Liver (tissue), 9 donors: ENCODE results near the gene THTPA. TPM values are rescaled to one million over a fixed set of nuclear protein-coding genes. Genes with fewer than 3 reads are reported as not detected.

Experiments
- DNase-seq: peaks from one replicate; pipeline ENCODE4 v3.0.0-alpha.2; 2017; ENCODE audit warnings: low spot score
- H3K27ac ChIP-seq, 2 donors: one replicate each; pipeline ENCODE4 v1.7.0; 2013; ENCODE audit warnings: inconsistent platforms in 2 of 2, low read length in 2 of 2, control low read depth in 1 of 2, low read depth in 1 of 2, mild to moderate bottlenecking in 1 of 2
- H3K27me3 ChIP-seq, 4 donors: one replicate each; pipeline versions ENCODE4 v1.6.1 to v1.7.0; 2013; ENCODE audit warnings: low read length in 3 of 4, inconsistent platforms in 1 of 4, mild to moderate bottlenecking in 1 of 4, moderate library complexity in 1 of 4; ENCODE audit not compliant: control insufficient read depth in 4 of 4, insufficient read depth in 4 of 4
- H3K36me3 ChIP-seq, 4 donors: one replicate each; pipeline versions ENCODE4 v1.6.1 to v1.7.0; 2013; ENCODE audit warnings: low read length in 3 of 4, mild to moderate bottlenecking in 3 of 4, low read depth in 1 of 4, moderate library complexity in 1 of 4; ENCODE audit not compliant: control insufficient read depth in 4 of 4, insufficient read depth in 3 of 4
- H3K4me1 ChIP-seq, 4 donors: one replicate each; pipeline versions ENCODE4 v1.6.1 to v1.7.0; 2013; ENCODE audit warnings: low read length in 3 of 4, mild to moderate bottlenecking in 3 of 4, moderate library complexity in 1 of 4; ENCODE audit not compliant: control insufficient read depth in 4 of 4, insufficient read depth in 4 of 4
- H3K4me3 ChIP-seq, 3 donors: one replicate each; pipeline versions ENCODE4 v1.6.1 to v1.7.0; 2013; ENCODE audit warnings: low read length in 3 of 3, control low read depth in 1 of 3, low read depth in 1 of 3, mild to moderate bottlenecking in 1 of 3
- H3K9ac ChIP-seq, 2 donors: one replicate each; pipeline ENCODE4 v1.7.0; 2013; ENCODE audit warnings: low read length in 2 of 2, mild to moderate bottlenecking in 2 of 2, moderate library complexity in 2 of 2, control low read depth in 1 of 2, low read depth in 1 of 2
- H3K9me3 ChIP-seq, 4 donors: one replicate each; pipeline versions ENCODE4 v1.6.1 to v1.7.0; 2013; ENCODE audit warnings: low read length in 3 of 4; ENCODE audit not compliant: control insufficient read depth in 4 of 4
- ATF3 ChIP-seq: IDR thresholded peaks from 2 replicates; pipeline ENCODE4 v1.6.1; 2016; ENCODE audit warnings: antibody characterized with exemption
- CTCF ChIP-seq: fragments of 150-350 bp; IDR thresholded peaks from 2 replicates; pipeline ENCODE4 v1.5.1; 2017; ENCODE audit warnings: improper control_type of control experiment, low read depth, low read length; ENCODE audit not compliant: missing input control
- EGR1 ChIP-seq, 2 donors: IDR thresholded peaks; 2 replicates each; pipeline ENCODE4 v1.6.1; 2016 to 2018; ENCODE audit warnings: antibody characterized with exemption in 2 of 2, low read depth in 2 of 2
- FOXA1 ChIP-seq: IDR thresholded peaks from 2 replicates; pipeline ENCODE4 v1.6.1; 2016; ENCODE audit warnings: antibody characterized with exemption
- FOXA2 ChIP-seq: IDR thresholded peaks from 2 replicates; pipeline ENCODE4 v1.6.1; 2016; ENCODE audit warnings: antibody characterized with exemption
- GABPA ChIP-seq, 2 donors: IDR thresholded peaks in 1 of 2; conservative IDR thresholded peaks in 1 of 2; 2 replicates each; pipeline ENCODE4 v1.6.1; 2016; ENCODE audit warnings: antibody characterized with exemption in 2 of 2, mild to moderate bottlenecking in 1 of 2, moderate library complexity in 1 of 2
- HNF4A ChIP-seq, 2 donors: conservative IDR thresholded peaks; 2 replicates each; pipeline ENCODE4 v1.6.1; 2016; ENCODE audit warnings: antibody characterized with exemption in 2 of 2, mild to moderate bottlenecking in 2 of 2
- HNF4G ChIP-seq: IDR thresholded peaks from 2 replicates; pipeline ENCODE4 v1.6.1; 2016; ENCODE audit warnings: antibody characterized with exemption
- JUND ChIP-seq, 2 donors: IDR thresholded peaks; 2 replicates each; pipeline ENCODE4 v1.6.1; 2016; ENCODE audit warnings: antibody characterized with exemption in 2 of 2
- MAX ChIP-seq: IDR thresholded peaks from 2 replicates; pipeline ENCODE4 v1.6.1; 2016; ENCODE audit warnings: antibody characterized with exemption
- NR2F2 ChIP-seq: IDR thresholded peaks from 2 replicates; pipeline ENCODE4 v1.6.1; 2016; ENCODE audit warnings: antibody characterized with exemption
- RAD21 ChIP-seq, 2 donors: IDR thresholded peaks; 2 replicates each; pipeline ENCODE4 v1.6.1; 2016; ENCODE audit warnings: antibody characterized with exemption in 2 of 2, mild to moderate bottlenecking in 2 of 2
- RXRA ChIP-seq, 2 donors: IDR thresholded peaks; 2 replicates each; pipeline ENCODE4 v1.6.1; 2017 to 2018; ENCODE audit warnings: antibody characterized with exemption in 2 of 2, mild to moderate bottlenecking in 1 of 2
- SP1 ChIP-seq: IDR thresholded peaks from 2 replicates; pipeline ENCODE4 v1.6.1; 2018; ENCODE audit warnings: antibody characterized with exemption, mild to moderate bottlenecking
- TAF1 ChIP-seq: conservative IDR thresholded peaks from 2 replicates; pipeline ENCODE4 v1.6.1; 2016; ENCODE audit warnings: antibody characterized with exemption, mild to moderate bottlenecking
- YY1 ChIP-seq: IDR thresholded peaks from 2 replicates; pipeline ENCODE4 v1.6.1; 2016; ENCODE audit warnings: antibody characterized with exemption, mild to moderate bottlenecking
- ZBTB33 ChIP-seq: IDR thresholded peaks from 2 replicates; pipeline ENCODE4 v1.6.1; 2016; ENCODE audit warnings: antibody characterized with exemption
- WGBS: extraction: QIAGEN DNeasy Blood & Tissue Kit; methylation state at CpG from one replicate; pipeline ENCODE4 v1.1.7; 2013; 5-methylcytosine and 5-hydroxymethylcytosine counted together
- polyA plus RNA-seq, 2 donors: library from polyadenylated mRNA; stranded (reverse) in 1 of 2; unstranded in 1 of 2; fragments of 200-250 nt in 1 of 2; fragments of >200 nt in 1 of 2; fragmentation: Nextera tagmentation in 1 of 2; extraction: Ambion mirVana in 1 of 2; gene quantifications; one replicate each; pipeline versions ENCODE4 v1.2.1 to v1.2.3, GENCODE V29; 2013 to 2015
- total RNA-seq, 2 donors: library from RNA; depleted of rRNA; stranded (reverse); fragments of >200 nt; gene quantifications; one replicate each; pipeline ENCODE4 v1.2.3, GENCODE V29; 2014
- TF ChIP-seq, protein P1 (sequence below): IDR thresholded peaks from 2 replicates; pipeline ENCODE4 v1.6.1; 2016; ENCODE audit warnings: antibody characterized with exemption, mild to moderate bottlenecking
- donor health status: healthy.
- donor health status: healthy.
- donor health status: healthy.
- donor health status: healthy.
- donor health status: healthy.

Gene THTPA
- total and polyA plus RNA-seq, 4 donors: 7.3 to 19.8 (median 9.9) TPM

- H3K9ac ChIP-seq: no peak overlapping the region
- H3K4me3 ChIP-seq: no peak overlapping the region
- H3K4me1 ChIP-seq: no peaks in the 10 kb centered on the region
- no peak overlapping the region for H3K27ac ChIP-seq
- no peak for TF ChIP-seq EGR1 (IDR thresholded peaks at IDR 0.05; ENCODE audit: low read depth in 2 of 2)
- TF ChIP-seq HNF4G: no peak
- no peak for TF ChIP-seq ZBTB33
- no peak for TF ChIP-seq ATF3
- TF ChIP-seq GABPA (IDR thresholded peaks at IDR 0.05 in 1 of 2, conservative IDR thresholded peaks at IDR 0.05 in 1 of 2): no peak
- no peak for TF ChIP-seq FOXA1
- TF ChIP-seq RAD21 (IDR thresholded peaks at IDR 0.05): no peak
- no peak for TF ChIP-seq CTCF
- no peak for TF ChIP-seq JUND (IDR thresholded peaks at IDR 0.05)
- no peak for TF ChIP-seq SP1
- TF ChIP-seq MAX: no peak
- no peak for TF ChIP-seq RXRA (IDR thresholded peaks at IDR 0.05)
- no peak for TF ChIP-seq FOXA2
- TF ChIP-seq HNF4A (conservative IDR thresholded peaks at IDR 0.05): no peak
- no peak for TF ChIP-seq YY1
- no peak for TF ChIP-seq NR2F2
- no peak for TF ChIP-seq TAF1
- TF ChIP-seq, protein P1, sequence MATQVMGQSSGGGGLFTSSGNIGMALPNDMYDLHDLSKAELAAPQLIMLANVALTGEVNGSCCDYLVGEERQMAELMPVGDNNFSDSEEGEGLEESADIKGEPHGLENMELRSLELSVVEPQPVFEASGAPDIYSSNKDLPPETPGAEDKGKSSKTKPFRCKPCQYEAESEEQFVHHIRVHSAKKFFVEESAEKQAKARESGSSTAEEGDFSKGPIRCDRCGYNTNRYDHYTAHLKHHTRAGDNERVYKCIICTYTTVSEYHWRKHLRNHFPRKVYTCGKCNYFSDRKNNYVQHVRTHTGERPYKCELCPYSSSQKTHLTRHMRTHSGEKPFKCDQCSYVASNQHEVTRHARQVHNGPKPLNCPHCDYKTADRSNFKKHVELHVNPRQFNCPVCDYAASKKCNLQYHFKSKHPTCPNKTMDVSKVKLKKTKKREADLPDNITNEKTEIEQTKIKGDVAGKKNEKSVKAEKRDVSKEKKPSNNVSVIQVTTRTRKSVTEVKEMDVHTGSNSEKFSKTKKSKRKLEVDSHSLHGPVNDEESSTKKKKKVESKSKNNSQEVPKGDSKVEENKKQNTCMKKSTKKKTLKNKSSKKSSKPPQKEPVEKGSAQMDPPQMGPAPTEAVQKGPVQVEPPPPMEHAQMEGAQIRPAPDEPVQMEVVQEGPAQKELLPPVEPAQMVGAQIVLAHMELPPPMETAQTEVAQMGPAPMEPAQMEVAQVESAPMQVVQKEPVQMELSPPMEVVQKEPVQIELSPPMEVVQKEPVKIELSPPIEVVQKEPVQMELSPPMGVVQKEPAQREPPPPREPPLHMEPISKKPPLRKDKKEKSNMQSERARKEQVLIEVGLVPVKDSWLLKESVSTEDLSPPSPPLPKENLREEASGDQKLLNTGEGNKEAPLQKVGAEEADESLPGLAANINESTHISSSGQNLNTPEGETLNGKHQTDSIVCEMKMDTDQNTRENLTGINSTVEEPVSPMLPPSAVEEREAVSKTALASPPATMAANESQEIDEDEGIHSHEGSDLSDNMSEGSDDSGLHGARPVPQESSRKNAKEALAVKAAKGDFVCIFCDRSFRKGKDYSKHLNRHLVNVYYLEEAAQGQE: no peak
- H3K9me3 ChIP-seq: no peaks in the 10 kb centered on the region
- WGBS: 89% methylated on average over 3 of the region's 3 CpGs
- H3K27me3 ChIP-seq: no peaks in the 10 kb centered on the region
- no peaks in the 10 kb centered on the region for H3K36me3 ChIP-seq
- no peak for DNase-seq
Measured at GRCh38 chr14:23529016-23529415, 27.1 kb upstream of the THTPA start.
